ENCODE results near the gene FGF19.

Gene FGF19

DNA sequence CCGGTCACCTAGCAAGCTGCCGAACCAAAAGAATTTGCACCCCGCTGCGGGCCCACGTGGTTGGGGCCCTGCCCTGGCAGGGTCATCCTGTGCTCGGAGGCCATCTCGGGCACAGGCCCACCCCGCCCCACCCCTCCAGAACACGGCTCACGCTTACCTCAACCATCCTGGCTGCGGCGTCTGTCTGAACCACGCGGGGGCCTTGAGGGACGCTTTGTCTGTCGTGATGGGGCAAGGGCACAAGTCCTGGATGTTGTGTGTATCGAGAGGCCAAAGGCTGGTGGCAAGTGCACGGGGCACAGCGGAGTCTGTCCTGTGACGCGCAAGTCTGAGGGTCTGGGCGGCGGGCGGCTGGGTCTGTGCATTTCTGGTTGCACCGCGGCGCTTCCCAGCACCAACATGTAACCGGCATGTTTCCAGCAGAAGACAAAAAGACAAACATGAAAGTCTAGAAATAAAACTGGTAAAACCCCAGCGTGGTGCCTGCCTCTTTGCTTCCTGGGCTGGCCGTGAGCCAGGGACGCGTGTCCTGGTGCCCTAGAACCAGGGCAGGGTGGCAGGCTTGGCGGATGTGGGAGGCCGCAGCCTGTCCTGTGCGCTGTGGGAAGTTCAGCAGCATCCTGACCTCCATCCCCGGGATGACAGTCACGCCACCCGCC lies 49.7 kb downstream of the FGF19 start:
- DNase-seq = no peak

DNA sequence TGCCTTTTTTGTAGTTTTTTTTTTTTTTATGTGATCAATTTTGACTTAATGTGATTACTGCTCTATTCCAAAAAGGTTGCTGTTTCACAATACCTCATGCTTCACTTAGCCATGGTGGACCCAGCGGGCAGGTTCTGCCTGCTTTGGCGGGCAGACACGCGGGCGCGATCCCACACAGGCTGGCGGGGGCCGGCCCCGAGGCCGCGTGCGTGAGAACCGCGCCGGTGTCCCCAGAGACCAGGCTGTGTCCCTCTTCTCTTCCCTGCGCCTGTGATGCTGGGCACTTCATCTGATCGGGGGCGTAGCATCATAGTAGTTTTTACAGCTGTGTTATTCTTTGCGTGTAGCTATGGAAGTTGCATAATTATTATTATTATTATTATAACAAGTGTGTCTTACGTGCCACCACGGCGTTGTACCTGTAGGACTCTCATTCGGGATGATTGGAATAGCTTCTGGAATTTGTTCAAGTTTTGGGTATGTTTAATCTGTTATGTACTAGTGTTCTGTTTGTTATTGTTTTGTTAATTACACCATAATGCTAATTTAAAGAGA lies 50.3 kb downstream of the FGF19 start:
- DNase-seq = no peak

DNA sequence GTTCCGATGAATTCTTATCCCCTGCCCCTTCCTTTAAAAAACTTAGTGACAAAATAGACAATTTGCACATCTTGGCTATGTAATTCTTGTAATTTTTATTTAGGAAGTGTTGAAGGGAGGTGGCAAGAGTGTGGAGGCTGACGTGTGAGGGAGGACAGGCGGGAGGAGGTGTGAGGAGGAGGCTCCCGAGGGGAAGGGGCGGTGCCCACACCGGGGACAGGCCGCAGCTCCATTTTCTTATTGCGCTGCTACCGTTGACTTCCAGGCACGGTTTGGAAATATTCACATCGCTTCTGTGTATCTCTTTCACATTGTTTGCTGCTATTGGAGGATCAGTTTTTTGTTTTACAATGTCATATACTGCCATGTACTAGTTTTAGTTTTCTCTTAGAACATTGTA lies 50.8 kb downstream of the FGF19 start:
- DNase-seq = no peak

DNA sequence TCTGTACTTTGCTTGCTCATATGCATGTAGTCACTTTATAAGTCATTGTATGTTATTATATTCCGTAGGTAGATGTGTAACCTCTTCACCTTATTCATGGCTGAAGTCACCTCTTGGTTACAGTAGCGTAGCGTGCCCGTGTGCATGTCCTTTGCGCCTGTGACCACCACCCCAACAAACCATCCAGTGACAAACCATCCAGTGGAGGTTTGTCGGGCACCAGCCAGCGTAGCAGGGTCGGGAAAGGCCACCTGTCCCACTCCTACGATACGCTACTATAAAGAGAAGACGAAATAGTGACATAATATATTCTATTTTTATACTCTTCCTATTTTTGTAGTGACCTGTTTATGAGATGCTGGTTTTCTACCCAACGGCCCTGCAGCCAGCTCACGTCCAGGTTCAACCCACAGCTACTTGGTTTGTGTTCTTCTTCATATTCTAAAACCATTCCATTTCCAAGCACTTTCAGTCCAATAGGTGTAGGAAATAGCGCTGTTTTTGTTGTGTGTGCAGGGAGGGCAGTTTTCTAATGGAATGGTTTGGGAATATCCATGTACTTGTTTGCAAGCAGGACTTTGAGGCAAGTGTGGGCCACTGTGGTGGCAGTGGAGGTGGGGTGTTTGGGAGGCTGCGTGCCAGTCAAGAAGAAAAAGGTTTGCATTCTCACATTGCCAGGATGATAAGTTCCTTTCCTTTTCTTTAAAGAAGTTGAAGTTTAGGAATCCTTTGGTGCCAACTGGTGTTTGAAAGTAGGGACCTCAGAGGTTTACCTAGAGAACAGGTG lies 51.8 kb downstream of the FGF19 start:
- no peak for DNase-seq

DNA sequence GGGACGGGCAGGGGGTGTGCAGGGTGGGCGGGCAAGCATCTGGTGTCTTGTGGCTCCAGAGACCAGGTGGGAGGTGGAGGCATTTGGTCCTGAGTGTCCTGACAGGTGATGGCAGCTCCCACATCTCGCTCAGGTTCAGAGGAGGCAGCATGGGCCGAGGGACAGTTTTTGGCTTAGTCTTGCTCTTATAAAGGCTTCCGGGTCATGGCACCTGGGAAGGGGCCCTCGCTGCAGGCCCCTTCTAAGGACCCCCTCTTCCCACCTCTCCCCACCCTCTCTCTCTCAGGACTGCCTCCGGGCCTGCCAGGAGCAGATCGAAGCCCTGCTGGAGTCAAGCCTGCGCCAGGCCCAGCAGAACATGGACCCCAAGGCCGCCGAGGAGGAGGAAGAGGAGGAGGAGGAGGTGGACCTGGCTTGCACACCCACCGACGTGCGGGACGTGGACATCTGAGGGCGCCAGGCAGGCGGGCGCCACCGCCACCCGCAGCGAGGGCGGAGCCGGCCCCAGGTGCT lies 52.9 kb downstream of the FGF19 start:
- no peak for DNase-seq

DNA sequence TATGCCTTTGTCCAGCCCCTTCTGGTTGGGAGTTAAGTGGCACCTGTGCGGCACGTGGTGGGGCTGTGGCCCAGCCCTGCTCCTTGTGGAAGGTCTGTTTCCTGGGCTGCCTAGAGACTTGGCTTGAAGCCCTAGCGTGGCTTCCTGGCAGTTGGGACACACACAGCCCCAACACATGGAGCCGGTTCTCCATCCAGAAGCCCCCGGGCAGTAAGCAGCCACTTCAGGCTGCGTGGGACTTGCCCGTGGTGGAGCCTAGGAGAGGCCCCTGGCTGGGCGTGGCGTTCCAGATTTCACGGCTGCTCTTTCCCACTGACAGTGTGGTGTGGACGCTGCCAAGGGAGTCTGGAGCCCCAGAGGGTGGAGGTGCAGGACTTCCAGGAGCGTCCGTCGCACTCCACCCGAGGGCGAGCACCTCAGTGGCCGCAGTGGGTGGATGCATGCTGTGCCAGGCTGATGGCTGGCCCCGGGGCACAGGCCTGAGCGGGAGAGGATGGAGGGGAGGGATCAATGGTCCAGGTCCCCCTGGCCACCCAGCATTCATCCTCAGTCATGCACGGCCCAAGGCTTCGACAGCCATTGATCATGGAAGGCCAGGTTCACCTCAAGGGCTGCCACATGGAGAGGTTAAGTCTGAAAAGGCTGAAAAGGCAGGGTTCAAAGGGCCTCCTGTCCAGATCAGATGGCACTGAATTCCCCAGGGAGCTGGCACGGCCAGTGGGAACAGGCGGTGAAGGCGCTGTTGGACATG lies 53.6 kb downstream of the FGF19 start:
- no peak for DNase-seq

DNA sequence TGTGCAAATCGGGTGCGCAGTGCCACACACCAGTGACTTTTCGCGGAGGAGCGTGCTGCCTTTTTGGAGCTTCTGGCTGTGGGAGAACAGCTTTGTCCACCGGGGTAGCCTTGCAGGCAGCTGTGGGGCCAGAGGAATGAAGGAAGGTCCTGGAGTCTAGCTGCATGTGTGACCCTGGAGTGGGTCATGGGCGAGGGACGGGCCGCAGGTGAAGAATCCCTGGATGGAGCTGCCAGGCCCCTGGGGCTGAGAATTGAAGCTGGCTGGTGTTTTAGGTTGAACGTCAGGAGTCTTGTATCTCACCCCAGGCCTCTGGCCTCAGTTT lies 54.3 kb downstream of the FGF19 start:
- no peak for DNase-seq

DNA sequence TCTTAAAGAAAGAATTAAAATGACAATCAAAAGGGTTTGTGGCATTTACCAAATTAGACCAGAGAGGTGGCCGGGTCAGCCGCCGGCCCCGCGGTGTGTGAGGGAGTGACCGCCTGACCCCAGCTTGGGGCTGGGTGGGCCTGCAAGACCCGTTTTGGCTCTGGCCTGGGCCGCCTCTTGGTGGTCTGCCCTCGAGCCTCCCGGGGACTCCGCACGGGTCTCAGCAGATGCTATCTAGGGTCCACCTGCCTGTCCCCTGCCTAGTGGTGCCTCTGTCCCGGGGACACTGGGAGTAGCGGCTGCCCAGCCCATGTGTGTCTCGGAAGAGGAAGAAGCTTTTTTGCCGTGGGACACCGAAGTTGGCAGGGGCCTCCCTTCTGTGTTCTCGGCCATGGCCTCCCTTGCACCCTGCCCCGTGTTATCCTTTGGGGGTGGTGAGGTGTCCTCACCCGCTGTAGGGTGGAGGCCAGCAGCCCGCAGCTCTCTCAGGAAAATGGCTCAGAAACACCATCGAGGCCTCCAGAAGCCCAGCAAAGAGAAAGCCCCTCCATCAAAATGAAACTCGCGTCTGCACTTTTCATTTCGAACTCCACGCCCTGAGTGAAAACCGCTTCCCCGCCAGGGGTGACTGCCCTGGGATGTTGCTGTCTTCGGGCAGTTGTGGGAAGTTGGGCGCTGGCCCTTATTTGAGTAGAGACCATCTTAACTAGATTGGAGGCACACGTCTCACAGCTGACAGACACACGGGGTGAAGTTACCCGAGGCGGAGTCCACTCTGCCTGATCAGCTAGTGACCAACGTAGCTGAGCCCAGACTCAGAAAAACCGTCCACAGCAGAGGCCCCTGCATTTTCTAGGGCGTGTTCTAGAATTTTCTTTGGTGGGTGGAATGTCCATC lies 54.9 kb downstream of the FGF19 start:
- no peak for DNase-seq

All from NCI-H1694 (cell line).